CD4-positive, alpha-beta T cell (primary cell): ENCODE results near the gene TMEM187. TPM values are rescaled to one million over a fixed set of nuclear protein-coding genes. Genes with fewer than 3 reads are reported as not detected.

ENCODE experiments used
- ATAC-seq: fragments of 200-7000 bp; cut with Tn5 transposase; one replicate; pipeline ENCODE4 v1.10.0; 2022; ENCODE audit warnings: mild to moderate bottlenecking; ENCODE audit not compliant: poor library complexity
- CTCF ChIA-PET: fragments of 350-600 bp; sonication (Branson Sonifier 250); formaldehyde crosslinking; loops from one replicate; lab custom pipeline; 2021; ENCODE audit warnings: antibody characterized with exemption, inconsistent platforms; lab: Charles Lee
- POLR2A ChIA-PET: fragments of 350-600 bp; sonication (Branson Sonifier 250); formaldehyde crosslinking; loops from one replicate; lab custom pipeline; 2021; ENCODE audit warnings: antibody characterized with exemption, inconsistent platforms; lab: Charles Lee
- DNase-seq, 14 experiments: peaks; one replicate each; pipeline ENCODE4 v3.0.0-alpha.2; 2013 to 2020; ENCODE audit warnings: mixed read lengths in 2 of 14
- H3K27ac ChIP-seq, 2 donors: one replicate each; pipeline versions ENCODE4 v1.5.1 to v1.7.0; 2013; ENCODE audit warnings: low read length in 2 of 2, low read depth in 1 of 2, mild to moderate bottlenecking in 1 of 2
- H3K27me3 ChIP-seq, 2 experiments: 1 replicate in 1 of 2; 2 replicates in 1 of 2; pipeline versions ENCODE4 v1.6.1 to v1.7.0; 2013; ENCODE audit warnings: low read length in 2 of 2, control low read depth in 1 of 2, mild to moderate bottlenecking in 1 of 2, moderate library complexity in 1 of 2; ENCODE audit not compliant: insufficient read depth in 2 of 2, control insufficient read depth in 1 of 2
- H3K36me3 ChIP-seq: one replicate; pipeline ENCODE4 v1.6.1; 2013; ENCODE audit warnings: low read length, control low read depth; ENCODE audit not compliant: insufficient read depth
- H3K4me1 ChIP-seq: one replicate; pipeline ENCODE4 v1.6.1; 2013; ENCODE audit warnings: low read length, control low read depth; ENCODE audit not compliant: insufficient read depth
- H3K4me3 ChIP-seq: one replicate; pipeline ENCODE4 v1.5.1; 2013; ENCODE audit warnings: mild to moderate bottlenecking, low read length, moderate library complexity
- H3K9me3 ChIP-seq, 2 experiments: 1 replicate in 1 of 2; 2 replicates in 1 of 2; pipeline versions ENCODE4 v1.6.1 to v1.7.0; 2013; ENCODE audit warnings: low read length in 2 of 2, mild to moderate bottlenecking in 2 of 2, control low read depth in 1 of 2, moderate library complexity in 1 of 2; ENCODE audit not compliant: control insufficient read depth in 1 of 2, insufficient read depth in 1 of 2
- H3K27ac Mint-ChIP-seq: one replicate; pipeline ENCODE4 v1.8.0; 2020; ENCODE audit warnings: mixed read lengths
- H3K27me3 Mint-ChIP-seq: one replicate; pipeline ENCODE4 v1.8.0; 2021; ENCODE audit warnings: mixed read lengths
- H3K36me3 Mint-ChIP-seq: one replicate; pipeline ENCODE4 v1.8.0; 2021; ENCODE audit warnings: low read depth, mixed read lengths
- H3K4me1 Mint-ChIP-seq: one replicate; pipeline ENCODE4 v1.8.0; 2021; ENCODE audit warnings: low read depth, mixed read lengths
- H3K4me3 Mint-ChIP-seq: one replicate; pipeline ENCODE4 v1.8.0; 2020; ENCODE audit warnings: mild to moderate bottlenecking, mixed read lengths
- H3K9me3 Mint-ChIP-seq: one replicate; pipeline ENCODE4 v1.8.0; 2020; ENCODE audit warnings: mixed read lengths
- intact Hi-C, 2 experiments: fragments of 100-400 bp; cut with DNase I in 1 of 2; cut with micrococcal nuclease in 1 of 2; formaldehyde crosslinking; loops; one replicate each; pipeline versions ENCODE4 v1.15.1 to v1.9.0; 2023 to 2025; cut with DNase I, micrococcal nuclease
- polyA plus RNA-seq, 2 donors: library from polyadenylated mRNA; unstranded; fragments of 120-200 nt; gene quantifications; one replicate each; pipeline ENCODE4 v1.2.1, GENCODE V29; 2013
- total RNA-seq, 174 experiments: library from RNA in 2 of 174; stranded (reverse) in 2 of 174; gene quantifications; one replicate each; pipeline ENCODE4 v1.2.3 and lab custom pipeline; 2021 to 2026
- TF ChIP-seq, protein P1 (sequence below): fragments of 200-600 bp; IDR thresholded peaks from one replicate; pipeline ENCODE4 v1.8.0; 2022; ENCODE audit warnings: antibody characterized with exemption, mild to moderate bottlenecking

The TMEM187 gene
- total RNA-seq (1 to 10 TPM; 1.4 to 2.0 TPM), total RNA-seq (lab: John Stamatoyannopoulos, UW) (0.89 to 16.2 (median 4.4) reads per million in 172 experiments)
- polyA plus RNA-seq (2013, experiment 1 of 2): 9.3 TPM
- 7.0 TPM for polyA plus RNA-seq (2013, experiment 2 of 2)

DNA sequence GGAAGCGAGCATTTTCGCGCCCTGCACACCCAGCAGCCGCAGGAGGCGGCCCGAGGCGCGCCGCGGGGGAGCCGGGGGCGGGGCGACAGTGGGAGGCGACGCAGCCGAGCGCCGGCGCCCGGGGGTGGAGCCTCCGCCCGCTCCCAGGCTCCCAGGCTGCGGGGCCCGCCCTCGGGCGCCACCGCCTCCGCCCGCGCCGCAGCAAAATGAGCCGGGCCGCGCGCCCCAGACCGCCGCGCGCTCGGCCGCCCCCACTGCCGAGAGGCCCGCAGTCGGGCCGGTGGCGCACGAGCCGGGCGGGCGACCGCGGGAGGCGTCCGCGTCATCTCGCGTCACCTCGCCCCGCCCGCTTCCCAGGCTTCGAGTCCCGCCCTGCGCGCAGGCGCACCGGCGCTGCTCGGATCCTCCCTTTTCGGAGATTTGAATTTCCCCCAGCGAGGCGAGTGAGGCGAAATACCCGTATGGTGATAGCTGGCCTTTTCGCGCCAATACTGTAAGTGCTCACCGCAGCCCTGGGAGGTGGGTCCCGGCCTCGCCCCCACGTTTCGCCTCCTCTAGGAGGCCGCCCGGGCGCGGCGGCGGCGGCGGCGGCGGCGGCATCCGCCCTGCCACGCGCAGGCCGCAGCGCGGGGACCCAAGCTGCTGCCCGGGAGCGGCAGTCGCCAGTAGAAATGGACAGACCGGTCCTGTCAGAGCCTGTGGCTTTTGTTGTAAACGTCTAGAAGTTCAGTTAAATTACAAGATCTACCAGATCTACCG lies at the start of gene TMEM187:
TMEM187 (plus strand) TSS at position 387 of the 759 bp plus-strand sequence. CDS start 9,309 bp downstream, outside the sequence.
- DNase-seq (peak; percentile 69 to 94 (median 82)), ATAC-seq (peak; percentile 50)
- Histone ChIP-seq H3K9me3 (no peaks in the 10 kb centered on the region), H3K4me3 (peak within 1 kb of the TSS; percentile 96), H3K36me3 (no peaks in the 10 kb centered on the region), H3K27ac (peak within 1 kb of the TSS; percentile 98 to 99), H3K4me1 (peaks cover 48% of the 10 kb centered on the region), H3K27me3 (no peaks in the 10 kb centered on the region)
- Mint-ChIP-seq H3K9me3 (no peaks in the 10 kb centered on the region), H3K27me3 (no peaks in the 10 kb centered on the region), H3K4me1 (peaks cover 40% of the 10 kb centered on the region), H3K27ac (peak within 1 kb of the TSS; percentile 98), H3K36me3 (peaks cover 28% of the 10 kb centered on the region), H3K4me3 (peak within 1 kb of the TSS; percentile 100)
- TF ChIP-seq, protein P1, sequence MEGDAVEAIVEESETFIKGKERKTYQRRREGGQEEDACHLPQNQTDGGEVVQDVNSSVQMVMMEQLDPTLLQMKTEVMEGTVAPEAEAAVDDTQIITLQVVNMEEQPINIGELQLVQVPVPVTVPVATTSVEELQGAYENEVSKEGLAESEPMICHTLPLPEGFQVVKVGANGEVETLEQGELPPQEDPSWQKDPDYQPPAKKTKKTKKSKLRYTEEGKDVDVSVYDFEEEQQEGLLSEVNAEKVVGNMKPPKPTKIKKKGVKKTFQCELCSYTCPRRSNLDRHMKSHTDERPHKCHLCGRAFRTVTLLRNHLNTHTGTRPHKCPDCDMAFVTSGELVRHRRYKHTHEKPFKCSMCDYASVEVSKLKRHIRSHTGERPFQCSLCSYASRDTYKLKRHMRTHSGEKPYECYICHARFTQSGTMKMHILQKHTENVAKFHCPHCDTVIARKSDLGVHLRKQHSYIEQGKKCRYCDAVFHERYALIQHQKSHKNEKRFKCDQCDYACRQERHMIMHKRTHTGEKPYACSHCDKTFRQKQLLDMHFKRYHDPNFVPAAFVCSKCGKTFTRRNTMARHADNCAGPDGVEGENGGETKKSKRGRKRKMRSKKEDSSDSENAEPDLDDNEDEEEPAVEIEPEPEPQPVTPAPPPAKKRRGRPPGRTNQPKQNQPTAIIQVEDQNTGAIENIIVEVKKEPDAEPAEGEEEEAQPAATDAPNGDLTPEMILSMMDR: no peak
- ChIA-PET POLR2A (interaction anchor here (1.1 to 6.6 kb wide), 10 partner anchors 8 to 1031 kb away, joined by 3 to 163 read pairs (median 9); partner anchors contain the start of genes ARHGAP4, IRAK1 and RPL10), CTCF (no interaction called here)
- intact Hi-C loops: loop anchor here in 1 of 2 experiments (1.0 kb wide), 1 partner anchor 9 kb away; no protein-coding TSS in a partner anchor

- H3K27me3 Mint-ChIP-seq: no peaks in the 10 kb centered on the region
- peak in 2 of 14 experiments; percentile 36 to 40 for DNase-seq
- no peaks in the 10 kb centered on the region for H3K27me3 ChIP-seq
- peak overlapping the region; percentile 97 for H3K4me3 Mint-ChIP-seq
- ChIA-PET POLR2A (interaction anchor here (1.4 to 7.2 kb wide), 6 partner anchors 11 to 129 kb away, joined by 5 to 196 read pairs (median 9); partner anchors contain the start of genes IDH3G, NAA10, RENBP and SSR4), CTCF (interaction anchor here (1.0 to 8.3 kb wide), 9 partner anchors 14 to 159 kb away, joined by 3 to 101 read pairs (median 4); partner anchors contain the start of genes PLXNB3 and RENBP)
- H3K9me3 Mint-ChIP-seq: no peaks in the 10 kb centered on the region
- H3K36me3 Mint-ChIP-seq: peaks cover 58% of the 10 kb centered on the region
- peaks cover 33% of the 10 kb centered on the region for H3K4me1 Mint-ChIP-seq
- no peaks in the 10 kb centered on the region for H3K9me3 ChIP-seq
- intact Hi-C loops: loop anchor here in 1 of 2 experiments (5.0 kb wide), 1 partner anchor 44 kb away; no protein-coding TSS in a partner anchor
- peaks cover 59% of the 10 kb centered on the region for H3K4me1 ChIP-seq
- no peak for ATAC-seq
- peak overlapping the region in 1 of 2 donors; percentile 35 for H3K27ac ChIP-seq
- peaks cover 34% of the 10 kb centered on the region for H3K36me3 ChIP-seq
- peak overlapping the region; percentile 83 for H3K4me3 ChIP-seq
- H3K27ac Mint-ChIP-seq: peak overlapping the region; percentile 97
- TF ChIP-seq, protein P1: no peak
Measured at GRCh38 chrX:153922932-153923857, 49.4 kb upstream of the TMEM187 start.
